NT2/D1 (cell line): ENCODE results near the gene STRIP2.

Source experiments
- SUZ12 ChIP-seq: IDR thresholded peaks from 2 replicates; pipeline ENCODE4 v1.6.1; 2011; ENCODE audit not compliant: insufficient read length, insufficient read depth; ENCODE audit errors: extremely low read depth
- YY1 ChIP-seq: IDR thresholded peaks from 2 replicates; pipeline ENCODE4 v1.6.1; 2011; ENCODE audit not compliant: insufficient read length, insufficient read depth

DNA sequence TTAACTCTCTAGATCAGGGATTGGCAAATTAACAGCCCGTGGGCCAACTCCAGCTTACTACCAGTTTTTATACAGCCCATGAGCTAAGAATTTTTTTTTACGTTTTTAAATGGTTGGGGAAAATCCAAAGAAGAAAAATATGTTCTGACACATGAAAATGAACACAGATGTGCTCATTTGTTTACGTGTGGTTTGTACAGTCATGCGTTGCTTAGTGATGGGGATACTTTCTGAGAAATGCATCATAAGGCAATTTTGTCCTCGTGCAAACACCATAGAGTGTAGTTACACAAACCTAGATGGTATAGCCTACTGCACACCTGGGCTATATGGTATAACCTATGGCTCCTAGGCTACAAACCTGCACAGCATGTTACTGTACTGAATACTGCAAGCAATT is 59.8 kb downstream of the STRIP2 start:
- TF ChIP-seq YY1 (no peak), SUZ12 (no peak)
